Upper lobe of left lung (tissue), 6 donors: ENCODE data around the gene GULP1. TPM values are rescaled to one million over a fixed set of nuclear protein-coding genes. Genes with fewer than 3 reads are reported as not detected.

Experiments
- ATAC-seq, 2 donors: fragments of 200-7000 bp; cut with Tn5 transposase; one replicate each; pipeline ENCODE4 v1.9.1; 2022; ENCODE audit warnings: mild to moderate bottlenecking in 2 of 2, moderate library complexity in 2 of 2; ENCODE audit not compliant: low FRiP score in 2 of 2
- DNase-seq, 2 donors: peaks; one replicate each; pipeline ENCODE4 v3.0.0-alpha.2; 2019 to 2020
- H3K27ac ChIP-seq, 4 donors: fragments of 200-600 bp; sonication (generic); one replicate each; pipeline ENCODE4 v1.5.1; 2016 to 2019
- H3K27me3 ChIP-seq, 4 donors: fragments of 200-600 bp; sonication (generic); one replicate each; pipeline ENCODE4 v1.5.1; 2017 to 2019
- H3K36me3 ChIP-seq, 4 donors: fragments of 200-600 bp; sonication (generic); one replicate each; pipeline ENCODE4 v1.5.1; 2016 to 2019
- H3K4me1 ChIP-seq, 4 donors: fragments of 200-600 bp; sonication (generic); one replicate each; pipeline ENCODE4 v1.5.1; 2018 to 2019
- H3K4me3 ChIP-seq, 4 donors: fragments of 200-600 bp; sonication (generic); one replicate each; pipeline ENCODE4 v1.5.1; 2017 to 2019; ENCODE audit warnings: mild to moderate bottlenecking in 2 of 4, moderate library complexity in 1 of 4
- H3K9me3 ChIP-seq, 4 donors: fragments of 200-600 bp; sonication (generic); one replicate each; pipeline ENCODE4 v1.5.1; 2018 to 2019
- CTCF ChIP-seq, 6 experiments: fragments of 450-650 bp in 4 of 6; fragments of 200-600 bp in 2 of 6; sonication (generic) in 2 of 6; IDR thresholded peaks; one replicate each; pipeline ENCODE4 v1.5.1; 2016 to 2019; ENCODE audit warnings: antibody characterized with exemption in 6 of 6
- EP300 ChIP-seq, 4 donors: sonication (generic); formaldehyde crosslinking; IDR thresholded peaks; one replicate each; pipeline ENCODE4 v1.5.1; 2017; ENCODE audit warnings: antibody characterized with exemption in 4 of 4, control low read depth in 2 of 4
- POLR2A ChIP-seq, 4 donors: fragments of 450-650 bp; IDR thresholded peaks; one replicate each; pipeline ENCODE4 v1.5.1; 2016 to 2017; ENCODE audit warnings: antibody characterized with exemption in 4 of 4, mild to moderate bottlenecking in 2 of 4
- POLR2AphosphoS5 ChIP-seq, 2 donors: sonication (generic); formaldehyde crosslinking; IDR thresholded peaks; one replicate each; pipeline ENCODE4 v1.5.1; 2017; ENCODE audit warnings: antibody characterized with exemption in 2 of 2
- WGBS, 2 donors: methylation state at CpG; one replicate each; pipeline ENCODE4 v1.1.5; 2017 to 2018; 5-methylcytosine and 5-hydroxymethylcytosine counted together
- total RNA-seq, 6 donors: library from RNA; depleted of rRNA in 4 of 6; stranded (reverse); fragments of >200 nt in 4 of 6; gene quantifications; one replicate each; pipeline versions ENCODE4 v1.1.0 to v1.2.1, GENCODE V29; 2016 to 2021
- donor health status: DM: no; HTN: no; CAD: no; lungs with moderate emphysema.
- donor health status: DM: no; HTN: yes; CAD: no; lungs with severe emphysema.

GULP1 gene
- total RNA-seq, 6 donors from 2014 or later: 12.5 to 71.2 (median 32.7) TPM

- Histone ChIP-seq H3K4me1 (no peaks in the 10 kb centered on the region), H3K4me3 (no peak overlapping the region), H3K36me3 (no peaks in the 10 kb centered on the region), H3K27me3 (no peaks in the 10 kb centered on the region), H3K9me3 (no peaks in the 10 kb centered on the region), H3K27ac (no peak overlapping the region)
- no peak for DNase-seq
- ATAC-seq: no peak
- 71 to 78% methylated on average over 2 of the region's 2 CpGs for WGBS, 2 donors
- TF ChIP-seq POLR2A (IDR thresholded peaks at IDR 0.05): no peak
- TF ChIP-seq POLR2AphosphoS5 (IDR thresholded peaks at IDR 0.05): no peak
- no peak for TF ChIP-seq CTCF (IDR thresholded peaks at IDR 0.05)
- no peak for TF ChIP-seq EP300 (IDR thresholded peaks at IDR 0.05)
Measured at GRCh38 chr2:188577231-188577630, 285.6 kb downstream of the GULP1 start.

- Histone ChIP-seq H3K4me3 (no peak overlapping the region), H3K4me1 (no peaks in the 10 kb centered on the region), H3K36me3 (peaks cover 0 to 3% (median 0%) of the 10 kb centered on the region in 4 donors), H3K27me3 (no peaks in the 10 kb centered on the region), H3K27ac (no peak overlapping the region), H3K9me3 (no peaks in the 10 kb centered on the region)
- TF ChIP-seq CTCF (IDR thresholded peaks at IDR 0.05) (no peak), EP300 (IDR thresholded peaks at IDR 0.05) (no peak), POLR2AphosphoS5 (IDR thresholded peaks at IDR 0.05) (no peak), POLR2A (IDR thresholded peaks at IDR 0.05) (no peak)
- DNase-seq: no peak
- 82 to 92% methylated on average over 5 of the region's 5 CpGs for WGBS, 2 donors
- ATAC-seq: no peak
Measured at GRCh38 chr2:188580738-188581137, 289.1 kb downstream of the GULP1 start.

GRCh38 chr2:188582211-188582610 lies 290.5 kb downstream of the GULP1 start:
- peaks cover 0 to 3% (median 0%) of the 10 kb centered on the region in 4 donors for H3K36me3 ChIP-seq
- ATAC-seq: no peak

GRCh38 chr2:188588235-188588634 lies 296.6 kb downstream of the GULP1 start:
- peaks cover 0 to 8% (median 0%) of the 10 kb centered on the region in 4 donors for H3K36me3 ChIP-seq
- TF ChIP-seq POLR2AphosphoS5 (IDR thresholded peaks at IDR 0.05): no peak
- TF ChIP-seq EP300 (IDR thresholded peaks at IDR 0.05): no peak
- TF ChIP-seq POLR2A (IDR thresholded peaks at IDR 0.05): no peak
- H3K27ac ChIP-seq: no peak overlapping the region
- no peaks in the 10 kb centered on the region for H3K27me3 ChIP-seq
- DNase-seq (no peak), ATAC-seq (no peak)
- no peaks in the 10 kb centered on the region for H3K9me3 ChIP-seq
- no peak overlapping the region for H3K4me3 ChIP-seq
- no peaks in the 10 kb centered on the region for H3K4me1 ChIP-seq

More at GRCh38 chr2:188582211-188582610, 290.5 kb downstream of the GULP1 start:
- no peak for TF ChIP-seq POLR2AphosphoS5 (IDR thresholded peaks at IDR 0.05)
- no peak for TF ChIP-seq POLR2A (IDR thresholded peaks at IDR 0.05)
- TF ChIP-seq CTCF (IDR thresholded peaks at IDR 0.05): no peak
- TF ChIP-seq EP300 (IDR thresholded peaks at IDR 0.05): no peak
- Histone ChIP-seq H3K4me3 (no peak overlapping the region), H3K4me1 (no peaks in the 10 kb centered on the region), H3K9me3 (no peaks in the 10 kb centered on the region), H3K27me3 (no peaks in the 10 kb centered on the region), H3K27ac (no peak overlapping the region)
- no peak for DNase-seq
- WGBS, 2 donors: 89 to 93% methylated on average over 2 of the region's 2 CpGs

- H3K9me3 ChIP-seq: no peaks in the 10 kb centered on the region
- H3K4me3 ChIP-seq: no peak overlapping the region
- no peaks in the 10 kb centered on the region for H3K27me3 ChIP-seq
- no peak for ATAC-seq
- no peak overlapping the region for H3K27ac ChIP-seq
- no peaks in the 10 kb centered on the region for H3K36me3 ChIP-seq
- no peak for DNase-seq
- TF ChIP-seq EP300 (IDR thresholded peaks at IDR 0.05) (no peak), CTCF (IDR thresholded peaks at IDR 0.05) (no peak), POLR2A (IDR thresholded peaks at IDR 0.05) (no peak), POLR2AphosphoS5 (IDR thresholded peaks at IDR 0.05) (no peak)
- H3K4me1 ChIP-seq: no peaks in the 10 kb centered on the region
- WGBS, 2 donors: 94 to 95% methylated on average over 1 of the region's 1 CpG
Measured at GRCh38 chr2:188596054-188596453, 304.4 kb downstream of the GULP1 start.
